ENCODE measurements around the gene PARVG. TPM values are rescaled to one million over a fixed set of nuclear protein-coding genes. Genes with fewer than 3 reads are reported as not detected.

The PARVG gene, protein sequence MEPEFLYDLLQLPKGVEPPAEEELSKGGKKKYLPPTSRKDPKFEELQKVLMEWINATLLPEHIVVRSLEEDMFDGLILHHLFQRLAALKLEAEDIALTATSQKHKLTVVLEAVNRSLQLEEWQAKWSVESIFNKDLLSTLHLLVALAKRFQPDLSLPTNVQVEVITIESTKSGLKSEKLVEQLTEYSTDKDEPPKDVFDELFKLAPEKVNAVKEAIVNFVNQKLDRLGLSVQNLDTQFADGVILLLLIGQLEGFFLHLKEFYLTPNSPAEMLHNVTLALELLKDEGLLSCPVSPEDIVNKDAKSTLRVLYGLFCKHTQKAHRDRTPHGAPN
- polyA plus RNA-seq, result 1 to 10 TPM; 3.1 to 4.4 TPM

GRCh38 chr22:44180706-44181032 lies at the start of gene PARVG:
PARVG (plus strand) TSS chr22:44180925; CDS start chr22:44183330, 2,405 bp downstream.
- Histone ChIP-seq H3K4me1 (ENCODE audit: control insufficient read depth in 2 of 2, insufficient read depth in 2 of 2, low read length in 1 of 2) (no peaks in the 10 kb centered on the region), H3K27ac (ENCODE audit: low read depth in 2 of 2, low read length in 1 of 2) (peak within 1 kb of the TSS; percentile 50 to 51), H3K9me3 (ENCODE audit: control insufficient read depth in 2 of 2, insufficient read depth in 1 of 2, low read depth in 1 of 2, low read length in 1 of 2) (no peaks in the 10 kb centered on the region), H3K27me3 (ENCODE audit: control insufficient read depth in 1 of 2, insufficient read depth in 2 of 2, low read length in 2 of 2) (no peaks in the 10 kb centered on the region), H3K36me3 (ENCODE audit: control insufficient read depth in 2 of 2, insufficient read depth in 2 of 2, low read length in 1 of 2) (no peaks in the 10 kb centered on the region), H3K4me3 (ENCODE audit: low read depth in 1 of 2, low read length in 2 of 2) (peak within 1 kb of the TSS; percentile 23 to 39)
- 62 to 63% methylated on average over 5 of the region's 5 CpGs for WGBS, 2 donors

DNA sequence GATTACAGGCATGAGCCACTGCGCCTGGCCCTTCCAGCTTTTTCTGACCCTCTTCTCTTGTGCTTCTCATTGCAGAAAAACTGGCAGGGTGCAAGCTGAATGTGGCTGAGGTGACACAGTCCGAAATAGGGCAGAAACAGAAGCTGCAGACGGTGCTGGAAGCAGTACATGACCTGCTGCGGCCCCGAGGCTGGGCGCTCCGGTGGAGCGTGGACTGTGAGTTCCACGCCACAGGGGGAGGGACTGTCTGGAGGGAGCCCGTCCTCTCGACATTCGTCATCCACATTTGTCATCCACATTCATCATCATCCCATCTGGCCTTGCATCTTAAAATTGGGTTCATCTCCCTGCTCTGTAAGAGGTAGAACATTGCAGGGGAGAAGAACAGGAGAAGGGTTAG lies 49.3 kb upstream of the PARVG start:
- no peaks in the 10 kb centered on the region for H3K4me1 ChIP-seq (ENCODE audit: control insufficient read depth in 2 of 2, insufficient read depth in 2 of 2, low read length in 1 of 2)
- H3K36me3 ChIP-seq (ENCODE audit: control insufficient read depth in 2 of 2, insufficient read depth in 2 of 2, low read length in 1 of 2), result peaks cover 0 to 3% of the 10 kb centered on the region in 2 donors
- H3K27me3 ChIP-seq (ENCODE audit: control insufficient read depth in 1 of 2, insufficient read depth in 2 of 2, low read length in 2 of 2), result no peaks in the 10 kb centered on the region
- 95% methylated on average over 12 of the region's 12 CpGs for WGBS, 2 donors
- H3K9me3 ChIP-seq (ENCODE audit: control insufficient read depth in 2 of 2, insufficient read depth in 1 of 2, low read depth in 1 of 2, low read length in 1 of 2), result peaks cover 0 to under 1% of the 10 kb centered on the region in 2 donors
- no peak overlapping the region for H3K4me3 ChIP-seq (ENCODE audit: low read depth in 1 of 2, low read length in 2 of 2)
- H3K27ac ChIP-seq (ENCODE audit: low read depth in 2 of 2, low read length in 1 of 2), result no peak overlapping the region

DNA sequence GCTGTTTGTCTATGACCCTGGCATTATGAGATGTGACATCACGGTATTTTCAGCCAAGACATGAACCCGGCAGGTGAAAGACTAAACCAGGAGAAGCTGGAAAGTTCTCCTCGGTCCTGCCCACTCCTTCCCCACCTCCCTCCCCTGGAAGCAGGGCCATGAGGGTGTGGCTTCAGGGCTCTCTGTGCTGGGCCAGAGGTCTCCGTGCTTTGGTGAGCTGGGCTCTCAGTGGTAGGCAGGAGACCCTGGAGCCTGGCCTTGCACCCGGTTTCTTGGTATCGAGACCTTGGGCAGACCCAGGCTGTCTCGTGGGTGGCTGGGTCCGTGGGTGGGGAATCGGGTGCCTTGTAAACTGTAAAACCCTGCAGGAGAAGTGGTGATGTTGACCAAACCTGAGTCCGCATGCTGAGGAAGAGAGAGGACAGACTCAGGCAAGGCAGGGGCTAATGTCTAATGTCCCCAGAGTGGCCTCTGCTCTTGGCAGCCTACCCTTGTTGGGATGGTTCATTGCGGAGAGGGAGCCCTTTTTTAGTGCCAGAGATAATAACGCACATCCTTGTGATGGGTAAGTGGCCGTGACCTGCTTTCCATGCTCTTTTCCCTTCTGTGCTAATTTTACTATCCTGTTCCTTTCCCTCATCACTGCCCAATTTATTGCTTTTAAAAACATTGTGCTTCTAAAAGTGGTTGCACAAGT lies 48.6 kb upstream of the PARVG start:
- Histone ChIP-seq H3K27ac (ENCODE audit: low read depth in 2 of 2, low read length in 1 of 2) (no peak overlapping the region), H3K36me3 (ENCODE audit: control insufficient read depth in 2 of 2, insufficient read depth in 2 of 2, low read length in 1 of 2) (peaks cover 0 to 3% of the 10 kb centered on the region in 2 donors), H3K4me1 (ENCODE audit: control insufficient read depth in 2 of 2, insufficient read depth in 2 of 2, low read length in 1 of 2) (no peaks in the 10 kb centered on the region), H3K9me3 (ENCODE audit: control insufficient read depth in 2 of 2, insufficient read depth in 1 of 2, low read depth in 1 of 2, low read length in 1 of 2) (peaks cover under 1% of the 10 kb centered on the region in 2 donors), H3K4me3 (ENCODE audit: low read depth in 1 of 2, low read length in 2 of 2) (no peak overlapping the region), H3K27me3 (ENCODE audit: control insufficient read depth in 1 of 2, insufficient read depth in 2 of 2, low read length in 2 of 2) (no peaks in the 10 kb centered on the region)
- WGBS, 2 donors, result 88% methylated on average over 13 of the region's 13 CpGs

DNA sequence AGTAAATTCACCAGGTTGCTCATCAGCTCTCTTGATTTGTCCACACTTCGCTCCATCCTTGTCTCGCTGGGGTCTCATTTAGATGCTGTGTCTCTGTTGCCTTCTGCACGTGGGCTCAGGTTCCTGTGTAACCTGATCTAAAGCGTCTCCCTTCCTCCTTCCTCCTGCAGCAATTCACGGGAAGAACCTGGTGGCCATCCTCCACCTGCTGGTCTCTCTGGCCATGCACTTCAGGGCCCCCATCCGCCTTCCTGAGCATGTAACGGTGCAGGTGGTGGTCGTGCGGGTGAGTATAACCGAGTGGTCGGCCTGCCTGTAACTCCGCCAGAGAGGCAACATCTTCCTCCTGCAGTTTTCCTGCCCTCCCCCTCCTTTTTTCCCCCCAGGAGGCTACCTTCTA lies 48.0 kb upstream of the PARVG start:
- Histone ChIP-seq H3K4me3 (ENCODE audit: low read depth in 1 of 2, low read length in 2 of 2) (no peak overlapping the region), H3K27me3 (ENCODE audit: control insufficient read depth in 1 of 2, insufficient read depth in 2 of 2, low read length in 2 of 2) (no peaks in the 10 kb centered on the region), H3K27ac (ENCODE audit: low read depth in 2 of 2, low read length in 1 of 2) (no peak overlapping the region), H3K9me3 (ENCODE audit: control insufficient read depth in 2 of 2, insufficient read depth in 1 of 2, low read depth in 1 of 2, low read length in 1 of 2) (peaks cover 7% of the 10 kb centered on the region in 2 donors), H3K4me1 (ENCODE audit: control insufficient read depth in 2 of 2, insufficient read depth in 2 of 2, low read length in 1 of 2) (no peaks in the 10 kb centered on the region), H3K36me3 (ENCODE audit: control insufficient read depth in 2 of 2, insufficient read depth in 2 of 2, low read length in 1 of 2) (peaks cover 0 to 3% of the 10 kb centered on the region in 2 donors)
- WGBS, 2 donors, result 89% methylated on average over 12 of the region's 12 CpGs

DNA sequence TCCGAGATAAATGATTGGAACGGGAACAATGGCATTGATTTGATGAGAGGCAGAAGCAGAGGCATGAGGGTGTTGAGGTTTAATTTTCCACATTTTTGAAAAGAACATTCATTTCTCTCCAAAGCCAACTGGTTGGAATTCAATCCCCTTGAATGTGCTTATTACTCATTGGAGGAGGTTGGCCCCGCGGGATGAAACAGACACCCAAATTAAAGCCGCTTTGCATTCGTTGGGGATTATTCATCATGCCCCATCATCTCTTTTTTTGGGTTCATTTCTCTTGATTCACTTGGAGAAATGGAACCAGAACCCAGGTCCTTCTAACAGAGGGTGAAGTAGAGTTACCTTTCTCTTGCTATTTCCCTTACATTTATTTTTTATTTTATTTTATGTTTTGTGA lies 47.6 kb upstream of the PARVG start:
- no peaks in the 10 kb centered on the region for H3K27me3 ChIP-seq (ENCODE audit: control insufficient read depth in 1 of 2, insufficient read depth in 2 of 2, low read length in 2 of 2)
- no peaks in the 10 kb centered on the region for H3K4me1 ChIP-seq (ENCODE audit: control insufficient read depth in 2 of 2, insufficient read depth in 2 of 2, low read length in 1 of 2)
- no peak overlapping the region for H3K4me3 ChIP-seq (ENCODE audit: low read depth in 1 of 2, low read length in 2 of 2)
- peaks cover 0 to 3% of the 10 kb centered on the region in 2 donors for H3K36me3 ChIP-seq (ENCODE audit: control insufficient read depth in 2 of 2, insufficient read depth in 2 of 2, low read length in 1 of 2)
- H3K27ac ChIP-seq (ENCODE audit: low read depth in 2 of 2, low read length in 1 of 2), result no peak overlapping the region
- peaks cover 8 to 9% of the 10 kb centered on the region in 2 donors for H3K9me3 ChIP-seq (ENCODE audit: control insufficient read depth in 2 of 2, insufficient read depth in 1 of 2, low read depth in 1 of 2, low read length in 1 of 2)
- WGBS, 2 donors, result 87 to 88% methylated on average over 6 of the region's 6 CpGs

- Histone ChIP-seq H3K4me3 (ENCODE audit: low read depth in 1 of 2, low read length in 2 of 2) (no peak overlapping the region), H3K36me3 (ENCODE audit: control insufficient read depth in 2 of 2, insufficient read depth in 2 of 2, low read length in 1 of 2) (peaks cover 0 to 3% of the 10 kb centered on the region in 2 donors), H3K27ac (ENCODE audit: low read depth in 2 of 2, low read length in 1 of 2) (no peak overlapping the region), H3K9me3 (ENCODE audit: control insufficient read depth in 2 of 2, insufficient read depth in 1 of 2, low read depth in 1 of 2, low read length in 1 of 2) (peaks cover 8 to 12% of the 10 kb centered on the region in 2 donors), H3K27me3 (ENCODE audit: control insufficient read depth in 1 of 2, insufficient read depth in 2 of 2, low read length in 2 of 2) (no peaks in the 10 kb centered on the region), H3K4me1 (ENCODE audit: control insufficient read depth in 2 of 2, insufficient read depth in 2 of 2, low read length in 1 of 2) (no peaks in the 10 kb centered on the region)
- WGBS, 2 donors, result 69 to 73% methylated on average over 21 of the region's 21 CpGs
These were observed 46.7 kb upstream of the PARVG start for GRCh38 chr22:44133901-44134571.

GRCh38 chr22:44136112-44136511 lies 44.6 kb upstream of the PARVG start:
- WGBS, 2 donors, result 91 to 94% methylated on average over 8 of the region's 8 CpGs

DNA sequence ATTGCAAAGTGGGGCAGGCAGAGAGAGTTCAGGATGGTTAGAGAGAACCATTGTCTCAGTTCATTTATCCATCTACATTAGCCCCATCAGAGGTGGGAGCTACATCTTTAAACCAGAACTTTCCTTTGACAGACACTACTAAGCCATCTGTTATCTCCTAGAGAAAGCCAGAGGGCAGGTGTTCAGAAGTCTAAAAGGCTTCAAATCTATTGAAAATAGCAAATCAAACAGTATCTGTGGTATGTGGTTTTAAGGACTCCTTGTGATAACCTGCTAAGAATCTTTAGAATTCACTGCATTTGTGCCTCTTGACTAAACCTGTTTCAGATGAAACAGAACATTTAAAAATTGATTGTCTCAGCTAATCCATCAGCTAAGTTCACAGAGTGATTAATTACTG lies 43.9 kb upstream of the PARVG start:
- H3K9me3 ChIP-seq (ENCODE audit: control insufficient read depth in 2 of 2, insufficient read depth in 1 of 2, low read depth in 1 of 2, low read length in 1 of 2), result peaks cover 8 to 12% of the 10 kb centered on the region in 2 donors
- no peaks in the 10 kb centered on the region for H3K27me3 ChIP-seq (ENCODE audit: control insufficient read depth in 1 of 2, insufficient read depth in 2 of 2, low read length in 2 of 2)
- H3K4me1 ChIP-seq (ENCODE audit: control insufficient read depth in 2 of 2, insufficient read depth in 2 of 2, low read length in 1 of 2), result no peaks in the 10 kb centered on the region
- H3K36me3 ChIP-seq (ENCODE audit: control insufficient read depth in 2 of 2, insufficient read depth in 2 of 2, low read length in 1 of 2), result peaks cover 0 to 3% of the 10 kb centered on the region in 2 donors
- no peak overlapping the region for H3K27ac ChIP-seq (ENCODE audit: low read depth in 2 of 2, low read length in 1 of 2)
- H3K4me3 ChIP-seq (ENCODE audit: low read depth in 1 of 2, low read length in 2 of 2), result no peak overlapping the region

More at GRCh38 chr22:44136112-44136511, 44.6 kb upstream of the PARVG start:
- Histone ChIP-seq H3K27ac (ENCODE audit: low read depth in 2 of 2, low read length in 1 of 2) (no peak overlapping the region), H3K36me3 (ENCODE audit: control insufficient read depth in 2 of 2, insufficient read depth in 2 of 2, low read length in 1 of 2) (peaks cover 0 to 3% of the 10 kb centered on the region in 2 donors), H3K27me3 (ENCODE audit: control insufficient read depth in 1 of 2, insufficient read depth in 2 of 2, low read length in 2 of 2) (no peaks in the 10 kb centered on the region), H3K4me3 (ENCODE audit: low read depth in 1 of 2, low read length in 2 of 2) (no peak overlapping the region), H3K9me3 (ENCODE audit: control insufficient read depth in 2 of 2, insufficient read depth in 1 of 2, low read depth in 1 of 2, low read length in 1 of 2) (peaks cover 8 to 12% of the 10 kb centered on the region in 2 donors), H3K4me1 (ENCODE audit: control insufficient read depth in 2 of 2, insufficient read depth in 2 of 2, low read length in 1 of 2) (no peaks in the 10 kb centered on the region)

GRCh38 chr22:44137415-44137814 lies 43.3 kb upstream of the PARVG start:
- H3K27ac ChIP-seq (ENCODE audit: low read depth in 2 of 2, low read length in 1 of 2), result no peak overlapping the region
- H3K9me3 ChIP-seq (ENCODE audit: control insufficient read depth in 2 of 2, insufficient read depth in 1 of 2, low read depth in 1 of 2, low read length in 1 of 2), result peaks cover 8 to 12% of the 10 kb centered on the region in 2 donors
- no peak overlapping the region for H3K4me3 ChIP-seq (ENCODE audit: low read depth in 1 of 2, low read length in 2 of 2)
- H3K27me3 ChIP-seq (ENCODE audit: control insufficient read depth in 1 of 2, insufficient read depth in 2 of 2, low read length in 2 of 2), result no peaks in the 10 kb centered on the region
- WGBS, 2 donors, result 83 to 94% methylated on average over 3 of the region's 3 CpGs
- H3K36me3 ChIP-seq (ENCODE audit: control insufficient read depth in 2 of 2, insufficient read depth in 2 of 2, low read length in 1 of 2), result peaks cover 0 to 3% of the 10 kb centered on the region in 2 donors
- no peaks in the 10 kb centered on the region for H3K4me1 ChIP-seq (ENCODE audit: control insufficient read depth in 2 of 2, insufficient read depth in 2 of 2, low read length in 1 of 2)
